HL-60 (cell line): ENCODE data around the gene LHX5.

ENCODE experiments used
- GABPA ChIP-seq: IDR thresholded peaks from 2 replicates; pipeline ENCODE4 v1.6.1; 2012; ENCODE audit warnings: low read depth
- POLR2AphosphoS5 ChIP-seq: IDR thresholded peaks from 2 replicates; pipeline ENCODE4 v1.6.1; 2012; ENCODE audit warnings: low read depth
- SPI1 ChIP-seq: IDR thresholded peaks from 2 replicates; pipeline ENCODE4 v1.6.1; 2012; ENCODE audit warnings: low read depth, mild to moderate bottlenecking, borderline replicate concordance
- TF ChIP-seq, protein P1 (sequence below): IDR thresholded peaks from one replicate; pipeline ENCODE4 v1.5.1; 2011; ENCODE audit warnings: low read length, control low read depth, inconsistent platforms; ENCODE audit not compliant: insufficient read depth
- TF ChIP-seq, protein P2 (sequence below): IDR thresholded peaks from 2 replicates; pipeline ENCODE4 v1.6.1; 2012; ENCODE audit warnings: low read depth; ENCODE audit not compliant: insufficient replicate concordance

DNA sequence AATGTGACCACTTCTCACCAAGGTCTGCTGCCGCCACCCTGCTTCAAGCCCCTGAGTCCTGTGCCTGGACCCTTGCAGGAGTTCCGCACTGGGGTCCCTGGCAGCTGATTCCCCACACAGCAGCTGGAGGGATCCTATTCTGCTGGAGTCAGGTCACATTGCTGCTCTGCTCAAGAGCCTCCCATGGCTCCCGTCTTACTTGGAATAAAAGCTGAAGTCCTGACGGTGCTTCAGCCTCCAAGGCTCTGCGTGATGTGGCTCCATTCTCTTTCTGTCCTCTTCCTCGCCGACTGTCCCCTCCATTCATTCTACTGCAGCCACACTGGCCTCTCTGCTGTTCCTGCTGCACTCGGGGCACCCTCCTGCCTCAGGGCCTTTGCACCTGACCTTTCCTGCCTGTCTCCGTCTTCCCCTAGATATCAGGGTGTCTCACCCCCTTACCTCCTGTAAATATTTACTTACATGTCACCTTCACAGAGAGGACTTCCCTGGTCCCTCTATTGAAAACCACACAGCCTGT is 57.1 kb downstream of the LHX5 start:
- TF ChIP-seq POLR2AphosphoS5 = no peak
- TF ChIP-seq, protein P1, sequence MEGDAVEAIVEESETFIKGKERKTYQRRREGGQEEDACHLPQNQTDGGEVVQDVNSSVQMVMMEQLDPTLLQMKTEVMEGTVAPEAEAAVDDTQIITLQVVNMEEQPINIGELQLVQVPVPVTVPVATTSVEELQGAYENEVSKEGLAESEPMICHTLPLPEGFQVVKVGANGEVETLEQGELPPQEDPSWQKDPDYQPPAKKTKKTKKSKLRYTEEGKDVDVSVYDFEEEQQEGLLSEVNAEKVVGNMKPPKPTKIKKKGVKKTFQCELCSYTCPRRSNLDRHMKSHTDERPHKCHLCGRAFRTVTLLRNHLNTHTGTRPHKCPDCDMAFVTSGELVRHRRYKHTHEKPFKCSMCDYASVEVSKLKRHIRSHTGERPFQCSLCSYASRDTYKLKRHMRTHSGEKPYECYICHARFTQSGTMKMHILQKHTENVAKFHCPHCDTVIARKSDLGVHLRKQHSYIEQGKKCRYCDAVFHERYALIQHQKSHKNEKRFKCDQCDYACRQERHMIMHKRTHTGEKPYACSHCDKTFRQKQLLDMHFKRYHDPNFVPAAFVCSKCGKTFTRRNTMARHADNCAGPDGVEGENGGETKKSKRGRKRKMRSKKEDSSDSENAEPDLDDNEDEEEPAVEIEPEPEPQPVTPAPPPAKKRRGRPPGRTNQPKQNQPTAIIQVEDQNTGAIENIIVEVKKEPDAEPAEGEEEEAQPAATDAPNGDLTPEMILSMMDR = no peak
- TF ChIP-seq, protein P2, sequence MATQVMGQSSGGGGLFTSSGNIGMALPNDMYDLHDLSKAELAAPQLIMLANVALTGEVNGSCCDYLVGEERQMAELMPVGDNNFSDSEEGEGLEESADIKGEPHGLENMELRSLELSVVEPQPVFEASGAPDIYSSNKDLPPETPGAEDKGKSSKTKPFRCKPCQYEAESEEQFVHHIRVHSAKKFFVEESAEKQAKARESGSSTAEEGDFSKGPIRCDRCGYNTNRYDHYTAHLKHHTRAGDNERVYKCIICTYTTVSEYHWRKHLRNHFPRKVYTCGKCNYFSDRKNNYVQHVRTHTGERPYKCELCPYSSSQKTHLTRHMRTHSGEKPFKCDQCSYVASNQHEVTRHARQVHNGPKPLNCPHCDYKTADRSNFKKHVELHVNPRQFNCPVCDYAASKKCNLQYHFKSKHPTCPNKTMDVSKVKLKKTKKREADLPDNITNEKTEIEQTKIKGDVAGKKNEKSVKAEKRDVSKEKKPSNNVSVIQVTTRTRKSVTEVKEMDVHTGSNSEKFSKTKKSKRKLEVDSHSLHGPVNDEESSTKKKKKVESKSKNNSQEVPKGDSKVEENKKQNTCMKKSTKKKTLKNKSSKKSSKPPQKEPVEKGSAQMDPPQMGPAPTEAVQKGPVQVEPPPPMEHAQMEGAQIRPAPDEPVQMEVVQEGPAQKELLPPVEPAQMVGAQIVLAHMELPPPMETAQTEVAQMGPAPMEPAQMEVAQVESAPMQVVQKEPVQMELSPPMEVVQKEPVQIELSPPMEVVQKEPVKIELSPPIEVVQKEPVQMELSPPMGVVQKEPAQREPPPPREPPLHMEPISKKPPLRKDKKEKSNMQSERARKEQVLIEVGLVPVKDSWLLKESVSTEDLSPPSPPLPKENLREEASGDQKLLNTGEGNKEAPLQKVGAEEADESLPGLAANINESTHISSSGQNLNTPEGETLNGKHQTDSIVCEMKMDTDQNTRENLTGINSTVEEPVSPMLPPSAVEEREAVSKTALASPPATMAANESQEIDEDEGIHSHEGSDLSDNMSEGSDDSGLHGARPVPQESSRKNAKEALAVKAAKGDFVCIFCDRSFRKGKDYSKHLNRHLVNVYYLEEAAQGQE = no peak
- TF ChIP-seq GABPA = no peak
- no peak for TF ChIP-seq SPI1
